IPS-11a (cell line): ENCODE measurements around the gene PIF1.
"Not testable (repeated sequence)": the region's sequence is repeated elsewhere in the genome, so short reads cannot be mapped to it uniquely, and the experiment has no call there.

Experiments used
- H3K4me3 ChIP-seq: one replicate; pipeline ENCODE4 v1.5.1; 2013; ENCODE audit warnings: low read depth, low read length, control low read depth

PIF1 gene

DNA sequence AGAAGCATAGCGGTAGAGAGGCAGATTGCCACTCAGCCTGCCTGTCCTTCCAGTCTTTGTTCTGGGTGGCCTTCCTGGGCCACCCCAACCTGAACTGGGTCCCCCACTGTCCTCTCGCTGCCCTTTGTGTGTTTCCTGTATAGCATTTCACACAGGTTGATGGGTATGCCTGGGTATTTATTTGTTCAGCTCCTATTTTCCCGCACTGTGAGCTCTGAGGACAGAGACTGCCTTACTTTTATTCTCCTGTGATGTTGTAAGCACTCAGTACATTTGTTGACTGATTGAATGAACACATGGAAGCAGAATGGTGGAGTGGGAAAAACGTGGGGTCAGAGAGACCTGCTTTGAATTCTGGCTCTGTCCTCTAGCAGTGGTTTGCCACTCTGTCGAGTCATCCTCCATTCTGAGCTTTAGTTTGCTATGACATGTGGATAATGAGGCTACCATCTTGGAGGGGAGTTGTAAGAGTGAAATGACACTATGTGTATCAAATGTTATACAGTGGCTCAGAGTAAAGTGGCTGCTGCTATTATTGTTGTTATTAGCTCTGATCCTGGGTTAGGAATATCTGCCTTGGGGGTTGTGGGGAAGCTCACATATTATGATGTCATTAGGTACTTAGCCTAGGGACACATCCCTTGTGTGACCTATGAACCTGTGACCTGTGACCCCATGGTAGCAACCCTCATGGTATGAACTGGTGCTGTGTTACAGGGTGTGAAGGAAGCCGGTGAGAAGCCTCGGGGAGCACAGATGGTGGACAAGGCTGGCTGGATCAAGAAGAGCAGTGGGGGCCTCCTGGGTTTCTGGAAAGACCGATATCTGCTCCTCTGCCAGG is 22.6 kb upstream of the PIF1 start:
- no peak overlapping the region for H3K4me3 ChIP-seq

GRCh38 chr15:64847448-64847847 is 22.0 kb upstream of the PIF1 start:
- no peak overlapping the region for H3K4me3 ChIP-seq

DNA sequence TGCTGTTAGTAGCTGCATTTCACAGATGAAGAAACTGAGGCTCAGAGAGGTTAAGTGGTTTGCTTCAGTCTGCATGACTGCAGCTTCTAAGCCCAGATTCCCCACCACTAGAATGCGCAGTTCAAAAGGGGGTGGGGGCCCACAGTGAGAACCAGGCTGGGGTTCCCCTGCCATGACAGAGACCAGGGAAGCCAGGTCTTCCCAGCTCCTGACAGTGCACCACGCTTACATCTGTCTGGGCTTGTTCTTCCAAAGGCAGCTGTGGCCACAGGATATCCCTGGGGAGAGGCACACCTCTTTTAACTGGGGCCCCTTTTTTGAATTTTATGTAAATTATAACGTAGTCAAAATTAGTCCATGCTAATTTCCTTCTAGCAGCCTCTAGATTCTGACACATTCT is 21.6 kb upstream of the PIF1 start:
- no peak overlapping the region for H3K4me3 ChIP-seq

DNA sequence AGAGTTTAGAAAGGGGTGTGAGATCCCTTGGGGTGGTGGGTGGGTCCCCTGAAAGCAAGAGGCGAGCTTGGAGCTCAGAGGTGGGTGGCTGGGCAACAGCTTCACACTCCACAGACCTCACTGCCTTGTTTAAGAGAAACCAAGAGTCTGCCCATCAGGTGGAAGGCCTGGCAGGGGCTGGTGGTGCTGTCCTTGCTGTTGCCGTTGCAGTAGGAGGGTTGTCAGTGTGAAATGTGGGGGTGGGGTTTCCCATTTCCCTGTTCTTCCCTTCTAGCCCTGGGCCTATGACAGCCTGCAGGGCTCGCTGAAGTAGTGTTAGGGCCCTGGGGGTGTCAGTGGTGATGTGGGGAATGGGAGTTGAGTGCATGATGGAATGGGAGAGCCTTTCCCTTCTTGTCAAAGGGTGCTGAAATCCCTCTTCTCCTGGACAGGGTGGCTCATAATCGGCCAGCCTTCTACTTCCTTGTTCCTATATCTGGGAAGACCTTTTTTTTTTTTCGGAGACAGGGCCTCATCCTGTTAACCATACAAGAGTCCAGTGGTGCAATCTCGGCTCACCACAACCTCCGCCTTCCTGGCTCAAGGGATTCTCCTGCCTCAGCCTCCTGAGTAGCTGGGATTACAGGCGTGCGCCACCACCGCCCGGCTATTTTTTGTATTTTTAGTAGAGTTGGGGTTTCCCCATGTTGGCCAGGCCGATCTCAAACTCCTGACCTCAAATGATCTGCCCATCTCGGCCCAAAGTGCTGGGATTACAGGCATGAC is 20.6 kb upstream of the PIF1 start:
- no peak overlapping the region for H3K4me3 ChIP-seq

GRCh38 chr15:64845183-64845611 is 19.8 kb upstream of the PIF1 start:
- no peak overlapping the region for H3K4me3 ChIP-seq

- H3K4me3 ChIP-seq, result no peak overlapping the region
Measured at GRCh38 chr15:64844576-64845145, 19.2 kb upstream of the PIF1 start.

DNA sequence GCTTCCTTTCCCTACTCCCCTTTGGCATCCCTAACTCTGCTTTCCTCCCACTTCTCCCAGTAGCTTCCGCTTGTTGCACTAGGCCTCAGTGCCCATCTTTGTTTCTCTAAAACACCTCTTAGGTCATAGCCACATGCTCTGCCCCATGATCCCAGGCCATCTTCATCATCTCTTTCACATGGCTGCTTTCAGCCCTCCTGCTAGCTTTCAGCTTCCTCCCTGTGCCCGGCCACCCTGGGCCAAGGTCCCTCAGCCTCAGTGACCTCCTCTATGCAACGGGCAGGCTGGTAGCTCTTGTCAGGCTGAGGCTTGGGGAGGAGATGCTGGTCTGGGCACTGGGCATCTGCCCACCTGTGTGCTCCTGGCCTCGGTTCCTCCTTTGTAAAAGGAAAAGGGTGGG is 18.5 kb upstream of the PIF1 start:
- no peak overlapping the region for H3K4me3 ChIP-seq

GRCh38 chr15:64842986-64843561 is 17.6 kb upstream of the PIF1 start:
- H3K4me3 ChIP-seq, result peak overlapping the region; percentile 90

- H3K4me3 ChIP-seq, result peak overlapping the region; percentile 90
Measured at GRCh38 chr15:64842096-64842939, 16.9 kb upstream of the PIF1 start.

GRCh38 chr15:64841344-64842095 is 16.1 kb upstream of the PIF1 start, which contains the start of gene PLEKHO2:
PLEKHO2 (plus strand) TSS chr15:64841915; CDS start chr15:64842017, 102 bp downstream.
- peak within 1 kb of the TSS; percentile 90 for H3K4me3 ChIP-seq

DNA sequence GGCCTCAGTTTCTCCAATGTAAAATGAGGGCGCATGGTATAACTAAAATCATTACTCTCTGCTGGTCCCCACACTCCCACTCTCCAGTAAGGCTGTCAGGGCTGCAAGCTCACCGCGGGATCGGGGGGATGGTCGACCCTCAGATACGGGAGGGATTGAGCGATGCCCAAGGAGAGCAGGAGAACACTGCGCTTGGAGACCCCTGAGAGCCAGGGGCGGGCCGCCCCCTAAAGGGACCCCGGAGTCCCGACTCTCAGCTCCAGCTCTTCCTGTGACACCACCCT is 15.6 kb upstream of the PIF1 start:
- H3K4me3 ChIP-seq, result peak overlapping the region; percentile 56

DNA sequence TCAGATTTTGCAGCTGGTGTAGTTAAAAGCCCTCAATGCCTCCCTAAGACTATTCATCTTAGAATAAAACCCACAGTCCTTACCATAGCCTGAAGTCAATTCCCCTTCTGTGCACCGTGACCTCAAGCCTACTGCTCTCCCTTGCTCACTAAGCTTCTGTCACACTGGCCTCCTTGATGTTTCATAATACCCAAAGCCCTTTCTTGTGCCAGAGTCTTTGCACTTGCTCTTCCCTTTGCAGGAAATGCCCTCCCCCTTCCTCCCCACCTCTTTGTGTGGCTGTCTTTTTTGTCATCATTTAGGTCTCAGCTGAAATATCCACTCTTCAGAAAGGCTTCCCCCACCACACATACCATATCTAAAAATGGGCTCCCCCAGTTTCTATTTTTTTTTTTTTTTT is 12.1 kb upstream of the PIF1 start:
- H3K4me3 ChIP-seq, result no peak overlapping the region

DNA sequence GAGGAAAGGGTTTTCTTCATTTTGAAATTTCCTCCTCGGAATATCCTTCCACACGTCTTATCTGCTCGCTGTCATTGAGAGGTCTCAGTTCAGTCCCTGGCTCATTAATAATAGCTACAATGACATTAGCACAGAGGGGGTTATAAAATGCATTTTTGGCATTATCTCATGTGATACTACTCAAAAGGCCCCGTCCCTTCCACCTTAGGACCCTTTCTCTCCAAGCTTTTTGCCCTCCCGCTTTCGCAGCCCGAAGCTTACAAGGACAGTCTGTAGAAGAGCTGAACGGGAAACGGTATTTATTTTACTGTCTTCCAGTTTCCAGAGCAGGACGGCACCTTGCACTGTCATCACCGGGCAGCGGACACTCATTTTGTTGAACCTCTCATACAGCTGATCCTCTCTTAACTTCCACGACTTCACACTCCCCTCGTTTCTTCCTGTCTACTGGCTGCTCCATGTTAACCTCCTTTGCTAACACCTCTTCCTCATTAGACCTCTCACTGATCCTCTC is 10.6 kb upstream of the PIF1 start:
- no peak overlapping the region for H3K4me3 ChIP-seq

GRCh38 chr15:64833690-64834089 is 8.2 kb upstream of the PIF1 start:
- H3K4me3 ChIP-seq, result no peak overlapping the region

DNA sequence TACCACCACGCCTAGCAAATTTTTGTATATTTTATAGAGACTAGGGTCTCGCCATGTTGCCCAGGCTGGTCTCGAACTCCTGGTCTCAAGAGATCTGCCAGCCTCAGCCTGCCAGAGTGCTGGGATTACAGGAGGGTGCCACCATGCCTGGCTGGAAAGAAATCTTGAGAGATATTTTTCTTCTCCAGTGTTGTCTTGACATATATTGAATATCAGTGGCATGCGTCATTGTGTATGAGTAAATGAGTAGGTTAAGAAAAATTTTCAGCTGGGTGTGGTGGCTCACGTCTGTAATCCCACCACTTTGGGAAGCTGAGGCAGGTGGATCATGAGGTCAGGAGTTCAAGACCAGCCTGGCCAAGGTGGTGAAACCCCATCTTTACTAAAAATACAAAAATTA is 3.5 kb upstream of the PIF1 start:
- no peak overlapping the region for H3K4me3 ChIP-seq

DNA sequence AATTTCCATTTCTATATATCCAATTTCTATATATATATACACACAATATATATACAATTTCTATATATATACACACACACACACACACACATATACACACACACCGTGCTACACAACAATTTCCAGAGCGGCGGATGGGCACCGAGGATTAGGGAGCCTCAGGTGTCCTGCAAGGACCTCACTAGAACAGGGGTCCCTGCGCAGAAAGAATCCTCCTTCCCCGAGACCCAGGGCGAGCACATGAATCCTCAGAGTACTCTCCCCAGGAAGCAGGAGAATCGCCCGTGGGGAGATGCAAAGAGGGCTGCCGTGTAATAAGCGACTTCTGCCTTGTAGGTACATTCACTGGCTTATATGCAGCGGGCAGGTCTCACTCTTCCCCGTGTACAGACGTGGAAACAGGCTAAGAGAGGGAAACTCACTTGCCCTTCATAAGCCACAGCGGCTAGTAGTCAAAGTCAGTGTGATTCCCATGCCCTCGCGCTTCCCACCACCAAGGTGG is 467 bp downstream of the PIF1 start:
- H3K4me3 ChIP-seq, result peak overlapping the region; percentile 98

GRCh38 chr15:64816452-64816851 is 9.0 kb downstream of the PIF1 start:
- no peak overlapping the region for H3K4me3 ChIP-seq

DNA sequence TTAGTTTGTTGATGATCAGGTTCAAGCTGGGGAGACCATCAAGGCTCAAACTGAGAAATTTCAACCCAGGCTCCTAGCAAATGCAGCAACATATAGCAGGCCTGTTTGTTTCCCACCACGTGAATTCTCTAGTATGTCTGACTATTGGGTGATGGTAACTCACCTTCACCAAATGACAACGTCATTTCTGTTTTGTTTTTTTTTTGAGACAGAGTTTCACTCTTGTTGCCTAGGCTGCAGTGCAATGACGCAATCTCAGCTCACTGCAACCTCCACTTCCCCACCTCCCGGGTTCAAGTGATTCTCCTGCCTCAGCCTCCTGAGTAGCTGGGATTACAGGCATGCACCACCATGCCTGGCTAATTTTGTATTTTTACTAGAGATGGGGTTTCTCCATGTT is 10.5 kb downstream of the PIF1 start:
- H3K4me3 ChIP-seq, result not testable (repeated sequence)

GRCh38 chr15:64814283-64814682 is 11.2 kb downstream of the PIF1 start:
- H3K4me3 ChIP-seq, result not testable (repeated sequence)

GRCh38 chr15:64813075-64813474 is 12.4 kb downstream of the PIF1 start:
- H3K4me3 ChIP-seq, result no peak overlapping the region
